Measurements from ENCODE around the gene GOLGA8S.
"Not testable (repeated sequence)": the region's sequence is repeated elsewhere in the genome, so short reads cannot be mapped to it uniquely, and the experiment has no call there.

The GOLGA8S gene

GRCh38 chr15:23402544-23402943 lies 48.0 kb downstream of the GOLGA8S start:
- no peaks in the 10 kb centered on the region for H3K36me3 ChIP-seq (ENCODE audit: control insufficient read depth, insufficient read depth, low read length)
- no peaks in the 10 kb centered on the region for H3K27me3 ChIP-seq (ENCODE audit: control insufficient read depth, insufficient read depth, low read length)
- no peaks in the 10 kb centered on the region for H3K4me1 ChIP-seq (ENCODE audit: control insufficient read depth, insufficient read depth, low read length)
- no peak overlapping the region for H3K4me3 ChIP-seq (ENCODE audit: low read length)
- H3K9ac ChIP-seq (ENCODE audit: low read length), result no peak overlapping the region
- no peak overlapping the region for H3K27ac ChIP-seq (ENCODE audit: low read depth, low read length)

- no peaks in the 10 kb centered on the region for H3K27me3 ChIP-seq (ENCODE audit: control insufficient read depth, insufficient read depth, low read length)
- no peaks in the 10 kb centered on the region for H3K4me1 ChIP-seq (ENCODE audit: control insufficient read depth, insufficient read depth, low read length)
- no peak overlapping the region for H3K27ac ChIP-seq (ENCODE audit: low read depth, low read length)
- H3K4me3 ChIP-seq (ENCODE audit: low read length), result no peak overlapping the region
- H3K36me3 ChIP-seq (ENCODE audit: control insufficient read depth, insufficient read depth, low read length), result no peaks in the 10 kb centered on the region
- H3K9ac ChIP-seq (ENCODE audit: low read length), result no peak overlapping the region
Measured at GRCh38 chr15:23403550-23403949, 49.0 kb downstream of the GOLGA8S start.

- H3K27me3 ChIP-seq (ENCODE audit: control insufficient read depth, insufficient read depth, low read length), result no peaks in the 10 kb centered on the region
- H3K4me3 ChIP-seq (ENCODE audit: low read length), result no peak overlapping the region
- H3K4me1 ChIP-seq (ENCODE audit: control insufficient read depth, insufficient read depth, low read length), result no peaks in the 10 kb centered on the region
- no peak overlapping the region for H3K9ac ChIP-seq (ENCODE audit: low read length)
- no peaks in the 10 kb centered on the region for H3K36me3 ChIP-seq (ENCODE audit: control insufficient read depth, insufficient read depth, low read length)
- no peak overlapping the region for H3K27ac ChIP-seq (ENCODE audit: low read depth, low read length)
Measured at GRCh38 chr15:23411841-23412240, 57.3 kb downstream of the GOLGA8S start.

GRCh38 chr15:23412881-23413600 lies 58.5 kb downstream of the GOLGA8S start:
- H3K9ac ChIP-seq (ENCODE audit: low read length); H3K27ac ChIP-seq (ENCODE audit: low read depth, low read length); H3K27me3 ChIP-seq (ENCODE audit: control insufficient read depth, insufficient read depth, low read length); H3K4me1 ChIP-seq (ENCODE audit: control insufficient read depth, insufficient read depth, low read length); H3K36me3 ChIP-seq (ENCODE audit: control insufficient read depth, insufficient read depth, low read length); H3K4me3 ChIP-seq (ENCODE audit: low read length): not testable (repeated sequence)

Measured in rectal smooth muscle tissue (tissue), 1 donor.